TTC549 (cell line): ENCODE data around the gene OLR1.
"Not testable (repeated sequence)": the region's sequence is repeated elsewhere in the genome, so short reads cannot be mapped to it uniquely, and the experiment has no call there.

ENCODE experiments used
- FAIRE-seq: peaks from 2 replicates; lab custom pipeline; 2012; peaks lifted over from hg19 to GRCh38; lab: Jason Lieb, UNC

Gene OLR1

DNA sequence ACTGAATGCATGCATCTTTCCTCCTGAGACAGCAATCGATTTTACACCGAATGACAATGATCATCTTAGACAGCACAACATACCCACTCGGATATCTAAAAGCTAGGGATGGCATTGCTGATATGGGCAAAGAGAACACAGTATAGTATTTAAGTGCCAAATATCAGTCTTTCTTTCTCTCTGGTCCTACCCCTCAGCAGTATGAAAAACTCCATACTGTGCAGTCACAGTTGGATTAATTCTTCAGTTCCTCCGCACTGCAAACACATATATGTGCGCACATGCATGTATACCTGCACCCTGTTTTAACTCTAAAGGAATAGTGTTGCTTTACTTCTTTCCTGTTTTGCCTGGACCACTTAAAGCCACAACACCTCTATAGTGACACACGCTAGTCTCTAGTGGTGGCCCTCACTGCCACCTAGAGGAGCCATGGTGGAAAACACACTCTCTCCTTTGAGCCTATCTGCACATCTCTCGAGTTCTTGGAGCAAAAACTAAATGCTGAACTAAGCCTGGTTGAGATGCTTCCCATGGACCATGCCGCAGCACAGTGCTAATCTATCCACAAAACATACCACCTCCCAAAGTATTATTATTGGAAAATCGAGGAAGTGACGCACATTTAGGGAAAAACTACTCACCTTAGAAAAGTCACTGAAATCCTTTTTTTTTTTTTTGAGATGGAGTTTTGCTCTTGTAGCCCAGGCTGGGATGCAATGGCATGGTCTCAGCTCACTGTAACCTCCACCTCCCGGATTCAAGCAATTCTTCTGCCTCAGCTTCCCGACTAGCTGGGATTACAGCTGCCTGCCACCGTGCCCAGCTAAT lies 18.8 kb upstream of the OLR1 start:
- peak; percentile 78 for FAIRE-seq

DNA sequence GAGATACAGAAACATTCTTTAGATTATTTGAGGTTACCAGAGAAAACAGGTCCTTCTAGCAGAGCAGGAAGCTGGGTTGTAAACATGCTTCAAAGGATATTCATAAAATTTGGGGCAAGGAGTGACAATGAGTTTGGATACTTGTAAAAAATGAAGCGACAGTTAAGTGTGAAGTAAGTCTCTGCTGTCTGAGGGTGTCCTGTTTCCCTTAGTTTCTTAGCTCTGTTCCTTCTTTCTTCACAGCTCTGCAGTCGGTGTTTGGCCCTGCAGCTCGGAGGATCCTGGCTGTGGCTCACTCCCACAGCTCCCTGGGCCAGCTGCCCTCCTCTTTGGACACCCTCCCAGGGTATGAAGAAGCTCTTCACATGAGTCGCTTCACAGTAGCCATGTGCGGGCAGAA lies 17.7 kb upstream of the OLR1 start:
- no peak for FAIRE-seq

DNA sequence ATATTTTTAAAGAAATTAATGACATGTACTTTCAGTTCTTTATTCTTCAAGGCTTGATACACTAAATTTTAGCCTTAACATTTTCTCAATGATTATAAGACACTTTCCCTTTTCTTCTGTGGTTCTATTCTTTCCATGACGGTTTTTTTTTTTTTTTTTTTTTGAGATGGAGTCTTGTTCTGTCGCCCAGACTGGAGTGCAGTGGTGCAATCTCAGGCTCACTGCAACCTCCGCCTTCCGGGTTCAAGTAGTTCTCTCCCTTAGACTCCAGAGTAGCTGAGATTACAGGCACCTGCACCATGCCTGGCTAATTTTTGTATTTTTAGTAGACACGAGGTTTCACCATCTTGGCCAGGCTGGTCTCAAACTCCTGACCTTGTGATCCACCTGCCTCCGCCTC lies 15.0 kb upstream of the OLR1 start:
- FAIRE-seq = not testable (repeated sequence)

DNA sequence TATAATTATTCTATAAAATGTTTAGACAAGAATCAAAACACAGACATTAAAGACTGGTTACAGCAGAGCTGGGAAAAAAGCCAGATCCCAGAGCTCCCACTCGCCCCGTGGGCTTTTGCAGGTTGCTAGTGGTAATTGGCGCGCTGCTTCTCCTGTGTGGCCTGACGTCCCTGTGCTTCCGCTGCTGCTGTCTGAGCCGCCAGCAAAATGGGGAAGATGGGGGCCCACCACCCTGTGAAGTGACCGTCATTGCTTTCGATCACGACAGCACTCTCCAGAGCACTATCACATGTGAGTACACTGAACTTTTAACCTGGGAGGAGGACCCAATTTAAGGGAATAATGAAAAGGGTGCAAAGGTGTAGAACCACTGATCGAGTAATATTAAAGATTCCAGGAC lies 14.4 kb upstream of the OLR1 start:
- FAIRE-seq = no peak

DNA sequence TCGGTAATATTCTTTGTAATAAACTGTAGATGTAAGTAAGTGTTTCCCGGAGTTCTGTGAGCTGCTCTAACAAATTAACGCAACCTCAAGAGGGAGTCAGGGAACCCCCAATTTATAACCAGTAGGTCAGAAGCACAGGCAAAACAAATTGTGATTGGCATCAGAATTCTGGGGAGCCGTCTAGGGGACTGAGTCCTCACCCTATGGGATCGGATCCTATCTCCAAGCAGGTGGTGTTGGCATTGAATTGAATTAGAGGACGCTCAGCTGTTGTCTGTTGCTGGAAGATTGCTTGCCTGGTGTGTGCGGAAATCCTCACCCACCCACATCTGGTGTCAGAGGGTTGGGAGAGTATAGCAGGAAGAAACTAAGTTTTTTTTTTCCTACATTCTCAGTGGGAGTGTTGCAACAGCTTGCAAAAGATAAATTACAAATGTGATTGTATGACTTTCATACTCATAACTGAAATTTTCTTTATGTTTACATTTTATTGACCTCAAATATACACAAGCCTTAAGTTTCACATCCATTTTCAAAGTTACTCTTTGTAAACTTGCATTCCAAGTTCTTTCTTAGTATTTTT lies 12.4 kb upstream of the OLR1 start:
- FAIRE-seq = no peak

DNA sequence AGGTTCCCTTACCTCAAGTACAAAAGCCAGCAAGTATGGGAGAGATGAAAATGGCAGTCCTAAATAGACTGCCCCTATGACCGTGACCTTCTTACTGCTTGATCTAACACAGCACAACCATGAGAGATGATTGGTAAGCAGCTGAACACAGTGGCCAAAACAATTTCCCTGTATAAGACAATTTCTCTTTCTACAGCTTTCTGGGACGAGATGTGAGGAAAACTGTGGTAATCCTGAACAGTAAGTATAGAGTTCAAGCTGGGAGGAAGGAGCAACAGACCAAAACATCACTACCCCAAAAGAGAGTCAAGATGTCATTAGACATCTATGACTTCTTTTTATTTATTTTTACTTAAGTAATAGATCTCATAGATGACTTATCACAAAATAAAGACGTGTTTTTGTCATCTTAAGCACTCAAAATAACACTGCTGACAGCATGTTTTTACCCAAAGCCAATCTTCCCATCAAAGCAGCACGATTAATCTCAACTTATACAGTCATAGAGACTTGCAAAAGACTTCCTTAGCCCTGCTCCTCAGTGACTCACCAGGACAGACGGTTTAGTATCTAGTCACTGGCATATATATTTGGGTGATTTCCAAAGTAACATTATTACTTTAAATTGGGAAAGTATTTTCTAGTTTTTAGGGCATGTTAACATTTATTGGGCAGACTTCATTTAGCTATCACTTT lies 10.6 kb upstream of the OLR1 start:
- peak; percentile 75 for FAIRE-seq

DNA sequence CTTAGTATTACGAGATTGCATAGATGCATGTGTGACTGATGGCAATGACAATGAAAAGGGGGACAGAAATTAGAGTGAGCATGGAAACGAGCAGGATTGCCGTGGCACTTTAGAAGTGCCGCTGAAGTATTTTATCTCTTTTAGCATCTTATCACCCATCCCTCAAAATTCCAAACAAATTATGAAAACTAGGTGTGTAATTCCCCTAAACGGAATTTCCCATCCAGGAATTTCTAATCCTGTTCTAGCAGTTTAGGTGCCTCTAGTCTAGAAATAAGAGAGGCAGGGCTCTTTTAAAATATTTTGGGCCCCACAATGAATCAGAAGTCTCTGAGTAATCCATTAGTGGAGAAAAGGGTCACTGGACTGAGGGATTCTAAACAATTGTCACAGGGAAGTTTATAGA lies 7.8 kb upstream of the OLR1 start:
- peak; percentile 58 for FAIRE-seq

DNA sequence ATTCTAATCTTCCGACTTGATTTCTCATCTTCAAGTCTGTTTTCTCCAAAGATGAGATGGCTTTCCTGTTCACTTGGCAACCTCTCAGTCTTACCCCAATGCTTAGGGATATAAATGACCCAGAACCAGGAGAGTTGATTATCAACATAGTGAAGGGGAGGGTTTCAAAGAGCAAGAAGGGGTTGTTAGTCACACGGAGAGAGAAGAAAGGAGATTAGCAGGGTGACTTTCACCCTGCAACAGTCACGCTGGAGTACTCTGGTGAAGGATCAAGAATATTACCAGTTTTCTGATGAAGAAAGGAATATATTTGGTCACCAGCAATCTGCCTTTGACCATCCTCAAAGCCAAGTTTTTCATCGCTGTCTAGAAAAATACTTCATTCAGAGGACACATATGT lies 6.9 kb upstream of the OLR1 start, which contains the start of gene TMEM52B:
Gene TMEM52B (plus strand): TSS at position 212 of the 400 bp plus-strand sequence. CDS start 543 bp downstream, outside the sequence.
- FAIRE-seq = no peak

DNA sequence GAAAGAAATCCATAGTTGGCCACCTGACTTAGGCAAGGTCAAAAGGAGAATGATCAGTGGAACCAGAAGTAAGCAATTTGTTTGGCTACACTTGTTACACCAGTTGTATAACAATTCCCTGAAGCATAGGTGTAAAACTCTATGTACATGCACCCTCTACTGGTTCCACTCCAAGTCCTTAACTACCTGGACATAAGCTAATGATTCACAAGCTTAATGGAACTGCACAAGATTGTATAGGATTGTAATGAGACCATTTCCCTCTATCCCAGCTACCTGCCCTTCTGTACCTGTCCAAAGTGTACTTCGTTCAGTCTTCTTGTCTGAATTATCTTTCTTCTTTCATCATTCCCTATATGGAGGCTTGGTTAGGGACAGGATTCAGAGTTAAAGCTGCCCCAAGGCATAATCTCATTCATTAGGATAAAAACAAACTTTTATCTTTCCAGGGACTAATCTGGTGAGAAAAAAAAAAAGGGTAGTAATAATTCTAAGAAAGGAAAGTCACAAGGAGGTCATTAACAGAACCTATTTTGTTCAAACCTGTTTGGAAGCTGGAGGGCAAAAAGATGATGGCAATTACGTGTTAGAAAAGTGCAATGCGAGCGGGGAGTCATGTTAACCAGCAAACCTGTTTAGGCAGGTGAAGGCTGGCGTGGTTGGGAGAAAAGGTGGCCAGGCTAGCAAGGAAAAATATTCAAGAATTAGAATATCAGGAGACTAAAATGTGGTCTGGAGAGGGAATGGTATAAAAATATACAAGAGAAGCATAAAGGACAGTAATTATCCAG lies 4.1 kb upstream of the OLR1 start:
- FAIRE-seq = no peak

DNA sequence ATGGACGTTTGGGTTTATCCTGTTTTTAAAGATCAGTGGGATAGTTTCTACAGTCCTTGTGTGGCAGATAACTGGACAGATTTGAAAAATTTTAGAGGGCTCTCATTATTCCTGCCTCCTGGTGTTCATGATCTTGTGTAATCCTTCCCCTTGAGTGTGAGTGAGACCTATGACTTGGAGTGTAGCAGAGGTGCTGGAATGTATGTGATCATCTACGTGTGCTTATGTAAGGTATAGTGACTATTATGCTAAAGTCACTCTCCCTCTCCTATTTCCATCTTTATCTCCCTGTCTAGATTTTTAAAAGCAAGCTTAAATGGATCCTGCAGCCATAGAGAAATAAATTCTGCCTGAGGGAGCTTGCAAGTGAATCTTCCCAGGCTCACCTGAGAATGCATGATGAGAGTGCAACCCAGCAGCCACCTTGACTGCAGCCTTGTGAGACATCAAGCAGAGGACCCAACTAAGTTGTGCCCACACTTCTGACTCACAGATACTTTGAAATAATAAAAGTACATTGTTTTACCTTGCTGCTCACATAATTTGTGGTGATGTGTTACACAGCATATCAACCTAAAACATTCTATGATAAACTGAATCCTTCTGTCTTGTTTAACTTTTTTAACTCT lies 3.2 kb upstream of the OLR1 start:
- no peak for FAIRE-seq

DNA sequence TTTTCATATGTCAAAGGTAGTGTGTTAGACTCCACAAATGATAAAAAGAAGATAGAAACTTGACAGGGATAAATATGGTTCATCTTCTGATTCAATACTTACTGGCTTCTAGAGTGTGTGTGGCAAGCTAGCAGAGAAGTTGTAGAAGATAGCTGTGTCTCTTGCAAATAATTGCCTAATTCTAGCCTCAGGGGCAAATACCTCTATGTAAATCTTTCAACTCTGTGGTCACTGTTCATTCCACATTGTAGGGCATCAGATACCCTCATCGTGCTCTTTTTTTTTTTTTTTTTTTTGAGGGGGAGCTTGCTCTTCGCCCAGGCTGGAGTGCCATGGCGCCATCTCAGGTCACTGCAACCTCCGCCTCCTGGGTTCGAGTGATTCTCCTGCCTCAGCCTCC lies 1.7 kb downstream of the OLR1 start:
- FAIRE-seq = peak; percentile 77

DNA sequence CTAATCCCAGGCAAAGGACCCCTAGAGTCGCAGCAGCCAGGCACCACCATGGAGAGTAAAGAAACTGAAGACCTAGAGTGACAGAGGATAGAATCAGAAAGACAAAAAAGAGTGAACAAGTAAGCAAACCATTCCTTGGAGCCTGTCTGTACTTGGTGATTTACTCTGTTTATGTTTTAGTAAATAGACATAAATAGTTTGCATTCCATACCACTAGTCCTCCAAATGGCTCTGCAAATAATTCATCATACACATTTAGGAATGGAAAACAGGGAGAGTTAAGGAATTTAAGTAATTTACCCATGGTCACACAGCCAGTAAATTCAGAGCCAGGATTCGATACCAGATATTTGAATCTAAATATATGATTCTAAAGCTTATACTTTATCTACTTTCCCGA lies 2.8 kb downstream of the OLR1 start:
- peak; percentile 95 for FAIRE-seq

DNA sequence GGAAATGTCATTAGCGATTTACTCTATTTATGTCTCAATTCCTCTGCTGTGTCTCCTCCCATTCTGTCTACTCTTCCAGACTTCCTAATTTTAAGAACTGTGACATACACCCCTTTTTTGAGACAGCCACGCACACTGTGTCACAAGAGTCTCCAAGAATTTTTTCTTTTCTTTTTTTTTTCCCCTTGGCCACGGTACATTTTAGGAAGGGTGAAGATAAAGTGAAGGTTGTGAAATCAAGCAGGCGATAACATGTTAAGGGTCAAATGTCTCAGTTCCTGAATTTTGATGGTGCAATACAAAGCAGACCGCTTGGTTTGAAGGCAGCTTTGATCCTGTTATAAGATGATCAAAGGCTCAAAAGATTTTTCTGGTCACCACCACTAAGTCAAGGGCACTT lies 4.3 kb downstream of the OLR1 start:
- peak; percentile 80 for FAIRE-seq

DNA sequence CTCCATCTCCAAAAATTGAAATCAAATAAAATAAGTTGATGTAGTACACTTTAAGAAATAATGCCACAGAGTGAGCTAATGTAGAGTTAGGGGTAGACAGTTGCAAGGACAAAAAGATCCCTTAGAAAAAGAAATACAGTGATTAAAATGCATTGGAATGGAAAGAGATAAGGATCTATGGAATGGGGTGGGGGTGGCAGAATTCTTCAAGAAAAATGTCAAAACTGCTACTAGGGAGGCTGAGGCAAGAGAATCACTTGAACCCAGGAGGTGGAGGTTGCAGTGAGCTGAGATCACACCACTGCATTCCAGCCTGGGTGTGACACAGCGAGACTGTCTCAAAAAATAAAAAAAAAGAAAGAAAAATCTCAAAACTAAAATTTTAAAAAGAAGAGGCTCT lies 6.5 kb downstream of the OLR1 start:
- no peak for FAIRE-seq

DNA sequence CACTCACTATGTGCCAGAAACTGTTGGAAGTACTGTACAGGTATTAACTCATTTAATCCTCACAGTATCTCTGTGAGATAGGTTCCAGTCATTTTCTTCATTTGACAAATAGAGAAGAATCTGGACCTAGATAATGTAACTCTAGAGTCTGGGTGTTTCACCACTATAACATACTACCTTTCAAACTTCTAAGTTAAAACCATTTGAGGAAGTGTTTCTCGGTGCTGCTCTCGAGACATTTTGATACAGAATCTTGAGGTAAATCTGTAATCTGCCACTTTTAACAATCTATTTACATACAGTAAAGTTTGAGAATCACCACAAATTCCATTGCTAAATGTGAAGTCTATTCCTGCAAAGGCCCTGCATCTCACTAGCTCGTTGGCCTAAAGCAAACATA lies 8.8 kb downstream of the OLR1 start:
- no peak for FAIRE-seq

DNA sequence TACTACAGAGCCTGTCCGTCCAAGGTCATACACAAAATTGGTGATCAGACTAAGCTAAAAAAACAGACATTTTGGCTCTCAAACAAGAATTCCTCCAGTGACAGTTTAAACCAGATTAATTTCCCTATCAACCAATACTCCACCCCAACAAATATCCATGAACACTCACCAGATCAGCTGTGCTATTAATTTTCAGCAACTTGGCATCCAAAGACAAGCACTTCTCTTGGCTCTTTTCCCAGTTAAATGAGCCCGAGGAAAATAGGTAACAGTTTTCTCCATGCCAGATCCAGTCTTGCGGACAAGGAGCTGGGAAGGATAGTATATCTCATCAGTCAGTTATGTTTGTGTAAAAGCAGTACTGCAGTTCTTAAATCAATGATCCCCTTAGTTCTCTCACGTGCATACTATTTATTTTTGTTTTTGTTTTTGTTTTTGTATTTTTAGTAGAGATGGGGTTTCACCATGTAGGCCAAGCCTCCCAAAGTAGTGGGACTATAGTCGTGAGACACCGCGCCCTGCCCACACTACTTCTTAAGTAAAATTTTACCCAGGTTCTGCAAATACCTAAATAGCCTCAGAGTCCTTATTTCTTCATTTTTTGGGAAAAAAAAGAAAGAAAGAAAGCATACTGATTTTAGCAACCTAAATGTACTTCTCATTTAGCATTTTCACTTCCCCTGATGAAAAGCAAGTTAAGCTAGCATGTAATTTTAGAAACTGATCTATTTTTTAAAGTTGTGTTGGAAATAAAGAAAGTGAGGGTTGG lies 11.1 kb downstream of the OLR1 start:
- no peak for FAIRE-seq

DNA sequence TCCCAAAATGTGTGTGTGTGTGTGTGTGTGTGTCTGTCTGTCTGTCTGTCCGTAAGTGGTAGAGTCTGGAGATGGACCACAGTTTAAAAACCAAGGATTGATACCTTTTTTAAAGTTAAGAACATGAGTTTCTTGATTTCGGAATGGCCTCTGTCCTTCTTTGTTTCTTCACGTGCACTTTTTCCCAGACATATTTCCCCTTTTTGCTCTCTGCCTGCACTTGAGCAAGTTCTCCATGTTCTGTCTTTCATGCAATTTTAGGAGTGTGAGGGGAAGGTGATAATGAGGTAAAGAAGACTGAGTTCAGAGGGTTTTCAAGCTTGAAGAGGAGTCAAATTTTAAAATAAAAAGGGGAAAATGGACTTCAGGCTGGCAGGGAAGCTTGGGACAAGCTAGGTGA lies 12.7 kb downstream of the OLR1 start:
- no peak for FAIRE-seq

DNA sequence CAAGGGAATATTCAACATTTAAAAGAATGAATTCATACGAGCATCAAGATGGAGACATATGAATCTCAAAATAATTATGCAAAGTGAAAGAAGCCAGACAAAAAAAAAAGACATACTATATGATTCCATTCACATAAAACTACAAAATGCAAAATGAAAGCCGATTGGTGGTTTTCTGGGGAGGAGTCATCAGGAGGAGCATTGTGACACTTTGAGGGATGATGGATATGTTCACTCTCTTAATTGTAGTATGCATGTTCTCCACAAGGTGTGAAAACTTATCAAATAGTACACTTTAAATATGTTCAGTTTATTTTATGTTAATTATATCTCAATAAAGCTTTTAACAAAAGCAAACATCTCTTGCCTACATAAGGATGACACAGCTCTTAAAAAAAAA lies 13.5 kb downstream of the OLR1 start:
- FAIRE-seq = no peak

DNA sequence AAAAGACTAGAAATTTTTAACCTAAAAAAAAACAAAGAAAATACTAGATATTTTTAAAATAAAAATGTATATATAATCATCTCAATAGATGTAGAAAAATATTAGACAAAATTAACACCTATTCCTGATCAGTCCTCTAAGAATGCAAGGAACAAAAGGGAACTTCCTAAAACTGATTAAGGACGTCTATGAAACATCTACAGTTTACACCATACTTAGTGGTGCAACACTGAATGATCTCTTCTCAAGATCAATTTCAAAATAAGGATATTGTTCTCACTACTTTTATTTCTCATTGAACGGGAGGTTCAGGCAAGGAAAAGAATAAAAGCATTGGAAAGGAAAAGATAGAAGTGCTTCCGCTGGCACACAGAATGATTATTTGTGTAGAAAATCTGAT lies 16.0 kb downstream of the OLR1 start:
- FAIRE-seq = peak; percentile 49

DNA sequence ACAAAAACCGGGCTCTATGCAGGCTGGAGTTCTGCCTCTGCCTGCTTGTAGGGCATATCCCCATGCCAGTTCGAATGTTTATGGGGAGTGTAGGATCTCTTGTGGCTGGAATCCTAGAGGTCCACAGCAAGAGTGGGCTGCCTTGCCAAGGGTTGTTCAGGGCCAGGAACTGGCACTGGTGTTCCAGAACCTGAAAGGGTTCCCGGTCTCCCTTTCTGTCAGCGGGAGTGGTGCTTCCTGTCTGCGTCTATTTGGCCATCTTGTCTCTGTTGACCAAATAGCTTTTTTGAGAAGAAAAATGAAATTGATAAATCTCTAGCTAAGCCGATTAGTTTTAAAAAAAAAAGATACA lies 17.8 kb downstream of the OLR1 start:
- no peak for FAIRE-seq
